Upper lobe of left lung (tissue), 4 donors: ENCODE data around the gene PSG11.
"Not testable (repeated sequence)": the region's sequence is repeated elsewhere in the genome, so short reads cannot be mapped to it uniquely, and the experiment has no call there.

Experiments used
- CTCF ChIP-seq, 6 experiments: fragments of 450-650 bp in 4 of 6; fragments of 200-600 bp in 2 of 6; sonication (generic) in 2 of 6; IDR thresholded peaks; one replicate each; pipeline ENCODE4 v1.5.1; 2016 to 2019; ENCODE audit warnings: antibody characterized with exemption in 6 of 6
- EP300 ChIP-seq, 4 donors: sonication (generic); formaldehyde crosslinking; IDR thresholded peaks; one replicate each; pipeline ENCODE4 v1.5.1; 2017; ENCODE audit warnings: antibody characterized with exemption in 4 of 4, control low read depth in 2 of 4
- POLR2A ChIP-seq, 4 donors: fragments of 450-650 bp; IDR thresholded peaks; one replicate each; pipeline ENCODE4 v1.5.1; 2016 to 2017; ENCODE audit warnings: antibody characterized with exemption in 4 of 4, mild to moderate bottlenecking in 2 of 4
- POLR2AphosphoS5 ChIP-seq, 2 donors: sonication (generic); formaldehyde crosslinking; IDR thresholded peaks; one replicate each; pipeline ENCODE4 v1.5.1; 2017; ENCODE audit warnings: antibody characterized with exemption in 2 of 2

DNA sequence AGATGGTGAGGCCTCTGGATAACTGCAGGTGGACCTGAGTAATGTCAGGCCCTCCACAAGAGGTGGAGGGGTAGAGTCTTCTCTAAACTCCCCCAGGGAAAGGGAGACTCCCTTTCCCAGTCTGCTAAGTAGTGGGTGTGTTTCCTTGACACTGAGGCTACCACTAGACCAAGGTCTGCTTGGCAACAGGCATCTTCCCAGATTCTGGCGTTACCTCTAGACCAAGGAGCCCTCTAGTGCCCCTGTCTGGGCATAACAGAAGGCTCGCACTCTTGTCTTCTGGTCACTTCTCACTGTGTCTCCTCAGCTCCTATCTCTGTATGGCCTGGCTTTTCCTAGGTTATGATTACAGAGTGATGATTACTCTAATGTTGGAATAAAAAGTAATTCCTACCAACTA lies 5.4 kb upstream of the PSG11 start:
- not testable (repeated sequence) for TF ChIP-seq CTCF, POLR2A, EP300, POLR2AphosphoS5 (IDR thresholded peaks at IDR 0.05)
